DMS53 (cell line): Measurements from ENCODE around the gene HLA-DRA.

Experiments used
- DNase-seq: peaks from one replicate; lab custom pipeline; 2025; lab: John Stamatoyannopoulos, UW

HLA-DRA gene

DNA sequence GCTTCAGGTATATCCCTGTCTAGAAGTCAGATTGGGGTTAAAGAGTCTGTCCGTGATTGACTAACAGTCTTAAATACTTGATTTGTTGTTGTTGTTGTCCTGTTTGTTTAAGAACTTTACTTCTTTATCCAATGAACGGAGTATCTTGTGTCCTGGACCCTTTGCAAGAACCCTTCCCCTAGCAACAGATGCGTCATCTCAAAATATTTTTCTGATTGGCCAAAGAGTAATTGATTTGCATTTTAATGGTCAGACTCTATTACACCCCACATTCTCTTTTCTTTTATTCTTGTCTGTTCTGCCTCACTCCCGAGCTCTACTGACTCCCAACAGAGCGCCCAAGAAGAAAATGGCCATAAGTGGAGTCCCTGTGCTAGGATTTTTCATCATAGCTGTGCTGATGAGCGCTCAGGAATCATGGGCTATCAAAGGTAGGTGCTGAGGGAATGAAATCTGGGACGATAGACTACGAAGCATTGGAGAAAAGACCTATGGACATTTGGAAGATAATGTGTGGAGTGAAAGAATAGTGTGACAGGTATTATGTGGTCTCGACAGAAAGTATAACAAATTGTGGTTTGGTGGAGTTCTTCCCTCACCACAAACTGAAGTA lies at the start of gene HLA-DRA:
TSS of gene HLA-DRA (plus strand) at position 286 of the 613 bp plus-strand sequence. CDS start at position 350, 64 bp downstream.
- peak; percentile 51 for DNase-seq

DNA sequence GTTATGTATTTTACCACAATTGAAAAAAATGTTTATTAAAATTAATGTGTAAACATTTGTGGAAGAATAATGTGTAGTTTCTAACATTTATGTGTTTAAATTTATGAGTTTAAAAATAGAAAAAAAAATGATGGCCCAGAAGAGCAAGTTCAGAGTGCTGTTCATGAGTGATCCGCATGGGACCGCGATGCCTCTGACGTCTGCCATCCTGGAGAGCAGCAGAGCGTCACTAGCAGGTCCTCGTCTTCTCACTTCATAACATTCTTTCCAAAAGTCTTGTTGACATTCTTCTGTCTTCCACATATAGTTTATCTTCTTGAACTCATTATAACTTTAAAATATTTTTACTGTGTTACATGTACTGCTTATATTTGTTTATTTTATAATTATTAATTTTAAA lies 48.2 kb upstream of the HLA-DRA start:
- DNase-seq, result no peak

DNA sequence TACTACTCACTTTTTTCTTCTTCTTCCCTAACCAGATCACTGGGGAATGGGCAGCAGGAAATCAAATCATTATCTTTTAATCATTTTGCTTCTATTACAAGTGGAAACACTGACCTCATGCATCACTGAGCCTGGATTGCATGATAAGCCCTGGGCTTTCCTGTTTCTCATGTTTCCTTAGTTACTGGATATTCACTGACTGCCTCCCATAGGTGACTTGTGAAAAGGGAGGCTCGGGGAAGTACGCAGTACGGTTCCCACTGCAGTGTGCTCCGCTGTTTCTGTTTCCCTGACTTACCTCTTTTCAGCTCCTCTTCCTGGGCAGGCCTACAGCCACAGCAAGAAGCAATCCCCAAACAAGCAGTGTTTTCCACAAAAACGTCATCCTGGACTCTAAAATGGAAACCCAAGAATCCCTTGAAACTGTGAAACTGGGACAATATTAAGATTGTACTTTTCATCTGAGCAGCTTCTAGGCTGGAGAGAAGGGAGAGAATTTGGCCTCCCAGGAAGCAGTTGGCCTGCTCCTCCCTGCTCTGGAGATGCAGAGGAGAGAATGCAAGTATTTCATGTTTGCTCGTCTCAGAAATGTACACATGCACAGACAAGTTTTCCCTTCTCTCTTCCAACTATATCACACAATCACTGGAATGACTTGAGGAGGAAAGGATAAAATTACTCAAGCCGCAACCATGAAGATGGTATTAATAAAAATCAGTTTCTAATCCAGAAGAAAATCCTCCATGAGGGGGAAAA lies 45.8 kb upstream of the HLA-DRA start:
- peak; percentile 87 for DNase-seq

DNA sequence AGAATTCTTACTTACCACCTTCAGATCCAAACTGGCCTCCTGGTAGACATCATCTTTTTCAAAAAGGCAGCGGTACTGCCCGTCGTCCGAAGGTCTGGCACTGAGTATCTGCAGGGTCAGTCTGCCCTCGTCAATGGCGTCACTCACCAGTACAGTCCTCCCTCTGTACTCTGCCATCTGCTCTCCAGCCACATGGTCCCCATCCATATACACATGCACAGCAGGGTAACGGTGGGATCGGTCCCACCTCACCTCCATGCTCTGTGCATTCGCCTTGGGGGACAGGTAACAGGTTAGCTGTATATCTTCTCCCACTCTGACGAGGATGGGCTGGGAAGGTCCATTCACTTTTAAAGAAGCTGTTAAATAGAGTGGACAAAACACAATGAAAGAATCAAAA lies 43.7 kb upstream of the HLA-DRA start:
- no peak for DNase-seq

DNA sequence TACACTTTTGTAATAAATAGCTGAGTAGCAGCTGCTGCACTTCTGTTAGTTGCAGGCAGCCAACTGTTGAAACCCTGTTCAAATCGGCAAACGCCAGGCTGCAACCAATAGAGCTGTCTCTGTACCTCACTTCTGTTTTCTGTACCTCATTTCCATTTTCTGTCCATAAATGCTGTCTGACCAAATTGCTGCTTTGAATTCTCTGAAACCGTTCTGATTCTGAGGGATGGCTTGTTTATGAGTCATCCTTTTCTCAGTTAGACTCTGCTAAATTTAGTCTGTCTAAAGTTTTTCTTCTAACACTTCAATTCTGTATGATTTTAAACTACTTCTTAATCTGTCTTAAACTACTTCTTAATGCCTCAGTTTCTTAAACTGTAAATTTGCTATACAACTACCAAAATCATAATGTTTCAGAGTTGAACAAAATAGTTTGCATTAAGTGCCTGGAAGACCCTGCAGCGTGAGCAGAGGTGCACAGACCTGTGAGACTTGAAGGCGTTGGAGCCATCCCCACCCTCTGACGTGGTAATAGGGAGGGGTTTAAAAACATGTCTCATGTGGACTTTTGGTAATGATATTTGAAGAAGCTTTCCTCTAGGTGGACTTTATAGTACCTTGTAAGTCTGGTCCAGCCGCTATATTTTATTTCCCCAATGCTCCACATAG lies 42.3 kb upstream of the HLA-DRA start:
- DNase-seq, result no peak

DNA sequence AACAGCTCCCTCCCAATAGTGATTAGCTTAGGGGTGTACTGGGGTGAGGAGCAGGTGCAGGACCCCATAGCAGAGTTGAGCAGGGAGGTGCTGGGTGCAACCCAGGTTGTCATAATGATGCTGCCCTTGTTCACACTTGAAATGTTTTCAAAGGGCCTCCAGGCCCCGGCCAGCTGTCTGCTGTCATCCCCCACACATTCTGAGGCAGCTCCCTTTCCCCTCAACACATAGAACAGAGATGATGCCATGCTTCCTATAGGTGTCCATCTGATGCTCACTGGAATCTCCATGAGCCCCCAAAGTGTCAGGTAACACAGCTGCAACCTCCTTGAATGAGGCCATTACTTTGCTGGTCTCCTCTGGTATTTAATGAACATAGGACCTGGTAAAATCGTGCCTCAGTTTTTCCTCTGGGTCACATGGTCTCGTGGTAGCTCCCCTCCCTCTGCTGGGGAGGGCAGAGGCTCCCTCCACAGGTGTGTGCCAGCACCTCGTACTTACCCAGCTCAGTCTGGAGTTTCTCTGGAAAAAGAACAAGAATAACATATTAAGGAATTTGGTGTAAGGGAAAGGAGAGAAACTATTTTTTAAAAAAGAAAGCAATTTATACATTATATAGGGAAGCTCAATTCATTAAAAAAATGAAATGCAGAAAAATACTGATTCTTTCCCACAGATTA lies 38.3 kb upstream of the HLA-DRA start:
- DNase-seq, result no peak

DNA sequence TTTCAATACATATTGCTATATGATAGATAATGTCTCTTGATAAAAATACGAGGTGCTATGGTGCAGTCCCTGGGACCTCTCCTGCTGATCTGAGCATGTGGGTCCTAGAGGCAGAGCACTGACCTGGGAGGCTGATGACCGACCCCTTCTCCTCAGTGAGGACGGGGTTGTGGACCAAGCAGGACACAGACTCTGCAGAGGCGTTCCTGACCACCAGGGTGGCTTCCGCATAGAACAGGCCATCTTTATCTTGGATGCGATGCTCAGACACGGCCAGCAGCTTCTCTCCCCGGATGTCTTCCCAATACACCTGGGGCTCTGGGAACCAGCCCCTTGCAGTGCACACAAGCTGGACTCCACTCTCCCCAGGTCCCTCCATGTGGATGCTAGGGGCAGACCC lies 36.9 kb upstream of the HLA-DRA start:
- DNase-seq, result no peak

DNA sequence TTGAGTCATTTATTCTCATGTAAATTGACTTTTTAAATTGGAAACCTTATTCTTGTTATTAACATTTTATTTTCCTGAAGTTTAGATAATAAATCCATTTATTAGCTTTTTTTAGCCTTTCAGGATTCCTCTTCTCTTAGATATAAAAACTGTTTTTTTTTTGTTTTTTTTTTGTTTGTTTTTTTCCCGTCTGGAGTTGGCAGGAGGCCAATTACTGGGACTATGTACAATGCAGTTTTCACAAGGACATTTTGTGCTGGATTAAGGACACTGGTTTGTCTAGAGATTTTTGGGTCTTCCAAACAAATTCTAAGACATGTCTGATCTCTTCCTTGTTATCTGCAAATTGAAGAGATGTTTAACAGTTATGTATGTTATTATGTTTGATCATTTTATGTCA lies 34.0 kb upstream of the HLA-DRA start:
- peak; percentile 43 for DNase-seq

DNA sequence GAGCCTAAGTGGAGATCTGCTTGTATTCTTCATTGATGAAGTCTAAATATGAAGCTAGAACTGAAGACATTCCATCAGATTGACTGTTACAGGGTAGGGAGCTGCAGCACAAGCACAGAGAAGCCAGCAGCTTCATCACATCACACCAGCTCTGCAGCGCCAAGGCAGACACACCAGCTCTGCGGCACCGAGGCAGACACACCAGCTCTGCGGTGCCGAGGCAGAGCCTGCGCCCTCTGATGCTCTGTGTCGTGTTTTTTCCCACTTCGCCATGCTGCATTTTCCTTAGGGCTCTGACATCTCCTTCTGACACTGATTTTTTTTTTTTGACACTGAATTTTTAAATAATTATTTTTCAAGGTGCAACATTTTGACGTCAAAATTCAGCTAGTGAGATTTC lies 33.5 kb upstream of the HLA-DRA start:
- no peak for DNase-seq

DNA sequence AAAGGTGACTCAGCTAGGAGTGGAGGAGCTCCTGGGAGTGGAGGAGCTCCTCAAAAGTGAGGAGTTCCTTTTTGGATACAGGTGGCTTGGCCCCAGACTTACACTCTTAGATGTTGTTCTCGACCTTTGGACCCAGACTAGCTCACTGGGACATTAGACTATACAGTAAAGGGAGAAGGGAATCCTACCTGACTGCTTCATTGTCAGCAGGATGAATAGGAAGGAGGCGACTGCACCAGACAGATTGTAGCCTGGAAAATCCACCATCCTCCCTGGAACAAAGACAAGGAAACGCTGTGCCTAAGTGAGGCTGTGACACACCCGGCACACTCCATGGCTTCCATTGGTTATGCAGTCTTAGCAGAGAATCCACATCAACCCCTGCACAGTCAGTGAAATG lies 32.8 kb upstream of the HLA-DRA start, which contains the start of gene BTNL2:
TSS of gene BTNL2 (minus strand) at position 325 of the 400 bp plus-strand sequence. CDS start at position 267, 58 bp downstream.
- DNase-seq, result peak; percentile 77

DNA sequence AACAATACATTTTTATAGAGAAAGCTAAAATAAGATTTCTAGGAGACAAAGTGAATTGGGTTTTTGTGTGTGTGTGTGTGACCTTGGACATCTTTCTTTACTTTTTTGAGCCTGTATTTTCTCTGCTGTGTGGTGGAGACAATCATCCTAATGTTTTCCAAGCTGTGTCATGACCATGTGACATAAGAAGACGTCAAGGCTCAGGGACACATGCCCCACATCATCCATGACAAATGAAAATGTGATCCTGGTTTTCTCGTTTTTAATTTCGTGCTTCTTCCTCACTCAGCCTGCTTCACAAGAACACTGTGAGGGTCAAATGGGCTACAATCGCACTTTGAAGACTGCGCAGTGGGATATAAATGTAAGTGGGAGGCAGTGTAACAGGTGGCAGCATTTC lies 28.8 kb upstream of the HLA-DRA start:
- no peak for DNase-seq

DNA sequence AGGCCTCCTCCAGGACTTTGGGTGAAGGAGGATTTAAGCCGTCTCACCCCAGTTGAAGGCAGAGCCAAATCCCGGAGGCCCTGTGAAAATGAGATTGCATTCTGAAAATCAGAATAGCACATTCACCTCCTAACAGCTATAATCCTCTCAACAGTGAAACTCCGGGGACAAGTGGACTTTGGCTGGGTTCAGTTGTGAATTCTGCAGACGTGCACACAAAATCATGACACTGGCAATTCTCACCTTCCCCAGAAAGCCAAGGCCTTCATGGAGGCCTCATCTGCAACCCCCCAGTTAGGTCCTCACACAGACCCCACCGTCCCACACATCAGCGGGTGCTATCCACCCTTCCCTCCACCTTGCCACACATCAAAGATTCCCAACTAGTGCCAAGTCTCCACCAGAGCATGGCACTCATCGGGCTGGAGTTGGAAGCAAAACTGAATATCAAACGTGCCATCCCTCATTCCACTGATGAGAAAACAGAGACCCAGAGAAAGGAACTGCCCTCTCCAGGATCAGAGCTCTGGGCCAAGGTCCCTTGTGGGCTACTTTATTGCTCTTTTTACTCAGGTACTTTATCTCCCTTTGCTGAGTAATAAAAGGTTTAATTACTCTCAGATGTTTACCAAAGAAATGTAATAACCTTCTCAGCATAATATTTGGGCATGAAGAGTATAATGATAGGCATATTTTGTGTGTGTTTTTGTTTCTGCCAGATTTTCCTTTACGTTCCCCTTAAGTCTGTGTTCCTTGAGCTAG lies 27.9 kb upstream of the HLA-DRA start:
- DNase-seq, result no peak

DNA sequence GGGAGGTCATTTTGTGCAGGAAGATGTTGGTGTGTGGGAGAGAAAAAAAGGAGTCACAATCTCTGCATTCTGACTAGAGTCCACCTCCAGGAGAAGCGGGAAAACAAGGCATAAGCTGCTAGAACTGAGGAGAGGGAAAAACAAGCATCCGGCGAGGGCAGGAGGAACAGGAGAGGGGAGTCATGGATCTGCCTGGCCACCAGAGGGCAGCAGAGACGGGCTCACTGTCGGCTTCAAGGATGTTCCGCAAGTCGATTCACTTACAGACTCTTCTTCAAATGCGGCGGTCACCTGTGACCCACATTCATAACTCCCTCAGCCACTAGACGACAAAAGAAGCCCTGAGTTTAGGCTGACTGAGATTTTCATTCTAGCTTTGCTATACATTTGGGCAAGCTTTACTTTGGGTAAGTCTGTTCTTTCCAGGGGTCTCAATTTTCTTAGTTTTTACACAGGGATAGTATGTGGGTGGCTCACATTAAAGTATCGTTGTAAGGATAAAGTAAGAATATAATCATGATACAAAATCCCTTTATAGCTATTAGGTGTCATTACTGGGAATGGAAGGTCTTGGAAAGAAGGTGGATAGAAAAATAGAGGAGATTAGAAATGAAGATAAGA lies 26.1 kb upstream of the HLA-DRA start:
- DNase-seq, result peak; percentile 87

DNA sequence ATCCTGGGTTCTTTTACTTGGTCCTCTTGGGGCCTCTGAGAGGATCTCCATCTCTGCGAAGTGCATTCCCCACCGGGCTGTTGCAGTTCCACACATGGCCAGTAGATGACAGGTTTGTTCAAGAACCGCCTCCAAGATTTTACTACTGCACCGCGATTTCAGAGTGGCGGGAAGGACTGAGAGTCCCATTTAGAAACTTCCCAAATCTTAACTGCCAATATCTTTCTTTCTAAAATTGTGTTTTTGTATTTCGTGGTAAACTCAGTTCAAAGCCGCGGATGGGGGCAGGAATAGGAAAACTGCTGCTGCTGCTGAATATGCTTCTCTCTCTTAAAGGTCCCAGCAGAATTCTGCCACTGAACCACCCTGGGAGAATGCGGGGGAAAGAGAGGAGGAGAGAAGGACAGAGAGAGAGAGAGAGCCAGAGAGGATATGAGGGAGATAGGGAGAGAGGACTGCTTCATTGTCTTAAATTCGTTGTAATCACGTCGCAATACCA lies 24.1 kb upstream of the HLA-DRA start:
- peak; percentile 85 for DNase-seq

DNA sequence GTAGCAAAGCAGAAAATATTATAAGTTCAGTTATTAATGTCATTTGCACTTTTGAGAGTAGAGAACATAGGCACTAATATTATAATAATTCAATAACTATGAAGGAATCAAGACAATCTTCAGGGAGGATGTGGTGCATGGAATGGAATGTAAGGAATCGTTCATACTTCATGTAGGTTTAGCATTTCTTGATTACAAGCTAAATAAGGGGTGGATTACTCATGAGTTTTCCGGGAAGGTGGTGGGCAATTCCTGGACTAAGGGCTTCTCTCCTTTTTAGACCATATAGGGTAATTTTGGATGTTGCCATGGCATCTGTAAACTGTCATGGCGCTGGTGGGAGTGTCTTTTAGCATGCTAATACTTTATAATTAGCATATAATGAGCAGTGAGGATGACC lies 23.7 kb upstream of the HLA-DRA start:
- no peak for DNase-seq

DNA sequence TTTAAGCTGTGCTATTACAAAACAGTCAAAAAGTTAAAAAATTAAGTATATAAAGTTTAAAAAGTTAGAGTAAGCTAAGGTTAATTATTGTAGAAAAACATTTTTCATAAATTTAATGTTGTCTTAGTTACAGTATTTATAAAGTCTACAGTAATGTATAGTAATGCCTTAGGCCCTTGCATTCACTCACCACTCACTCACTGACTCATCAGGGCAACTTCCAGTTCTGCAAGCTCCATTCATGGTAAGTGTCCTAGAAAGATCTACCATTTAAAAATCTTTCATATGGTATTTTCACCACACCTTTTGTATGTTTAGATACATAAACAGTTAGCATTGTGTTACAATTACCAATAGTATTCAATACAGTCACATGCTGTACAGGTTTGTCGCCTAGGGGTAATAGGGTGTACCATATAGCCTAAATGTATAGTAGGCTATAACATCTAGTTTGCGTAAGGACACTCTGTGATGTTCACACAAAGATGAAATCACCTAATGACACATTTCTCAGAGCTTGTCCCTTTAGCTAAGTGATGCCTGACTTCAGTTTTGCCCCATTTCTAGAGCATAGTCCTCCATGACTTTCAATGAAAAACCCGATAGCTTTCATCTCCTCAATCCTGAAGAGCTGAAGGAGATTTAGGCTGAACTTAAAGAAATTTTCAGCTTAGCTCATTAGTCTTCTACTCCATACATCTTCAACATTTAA lies 14.9 kb upstream of the HLA-DRA start:
- DNase-seq, result no peak

DNA sequence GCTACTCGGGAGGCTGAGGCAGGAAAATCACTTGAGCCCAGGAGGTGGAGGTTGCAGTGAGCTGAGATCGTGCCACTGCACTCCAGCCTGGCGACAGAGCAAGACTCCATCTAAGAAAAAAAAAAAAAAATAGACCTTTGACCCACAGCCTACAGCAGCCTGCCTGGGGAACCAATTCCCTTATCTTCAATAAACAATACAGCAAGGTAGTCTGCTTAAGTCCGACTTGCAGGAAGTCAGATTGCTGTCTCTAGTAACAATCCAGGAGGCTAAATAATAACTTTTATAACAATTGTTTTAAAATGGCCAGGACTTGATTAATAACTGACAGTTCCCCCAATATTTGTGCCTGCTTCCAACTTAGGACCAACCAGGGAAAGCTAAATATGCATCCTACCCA lies 13.3 kb upstream of the HLA-DRA start:
- DNase-seq, result no peak

DNA sequence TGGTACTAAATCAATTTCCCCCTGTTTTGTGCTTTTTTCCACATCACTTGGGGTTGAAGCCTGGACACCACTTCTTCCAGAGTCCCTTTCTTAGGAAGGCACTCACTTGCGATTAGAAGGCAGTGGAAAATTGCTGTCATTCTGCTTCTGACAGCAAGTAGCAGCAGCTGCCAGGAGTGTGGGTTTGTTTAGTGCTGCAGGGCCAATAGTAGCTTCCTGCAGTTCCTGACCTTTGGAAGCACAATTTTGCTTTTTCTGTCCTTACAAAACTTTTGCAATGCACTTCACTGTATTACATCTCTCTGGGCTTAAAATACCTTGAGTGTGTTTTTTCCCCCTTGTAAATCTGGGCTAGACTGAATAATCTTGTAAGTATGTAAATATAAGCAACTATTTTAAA lies 12.5 kb upstream of the HLA-DRA start:
- DNase-seq, result no peak

DNA sequence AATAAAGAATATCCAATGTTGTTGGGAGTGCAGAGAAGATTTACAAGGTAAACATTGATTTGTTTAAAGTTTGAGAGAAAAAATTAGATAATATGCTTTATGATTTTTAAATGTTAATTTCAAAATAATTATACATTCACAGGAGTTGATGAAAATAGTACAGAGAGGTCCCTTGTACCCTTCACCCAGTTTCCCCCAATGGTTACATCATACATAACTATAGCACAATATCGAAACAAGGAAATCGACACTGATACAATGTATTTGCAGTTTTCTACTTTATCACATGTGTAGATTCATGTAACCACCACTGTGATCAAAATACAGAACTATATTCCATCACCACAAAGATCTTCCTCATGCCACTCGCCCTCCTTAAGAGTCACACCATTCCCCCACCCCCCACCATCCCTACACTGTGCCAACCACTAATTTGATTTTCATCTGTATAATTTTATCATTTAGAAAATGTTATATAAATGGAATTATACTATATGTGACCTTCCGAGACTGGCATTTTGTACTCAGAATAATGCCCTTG lies 11.7 kb upstream of the HLA-DRA start:
- DNase-seq, result no peak

DNA sequence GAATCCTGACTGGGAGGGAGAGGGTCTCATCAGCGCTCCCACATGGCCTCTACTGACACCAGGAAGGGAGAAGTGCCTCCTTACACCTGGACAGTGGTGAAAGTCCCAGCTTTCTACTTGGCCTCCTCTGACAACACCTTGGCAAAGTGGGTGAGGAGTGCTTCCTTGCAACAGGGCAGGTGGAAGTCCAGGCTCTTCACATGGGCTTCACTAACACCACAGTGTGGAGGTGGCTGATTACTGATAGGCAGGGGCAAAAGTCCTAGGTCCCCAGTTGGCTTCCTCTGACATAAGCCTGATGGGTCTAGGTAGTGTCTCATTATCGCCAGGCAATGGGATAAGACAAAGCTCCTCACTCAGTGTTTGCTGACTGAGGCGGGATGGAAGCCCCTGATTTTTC lies 9.5 kb upstream of the HLA-DRA start:
- DNase-seq, result no peak
